Nephron (organoid): ENCODE data around the gene NPW.

Experiments used
- H3K27ac Mint-ChIP-seq, 3 experiments: 2 replicates each; pipeline ENCODE4 v1.8.0; 2020; ENCODE audit warnings: mixed read lengths in 3 of 3, mild to moderate bottlenecking in 2 of 3, moderate library complexity in 1 of 3
- H3K27me3 Mint-ChIP-seq: 2 replicates; pipeline ENCODE4 v1.8.0; 2021; ENCODE audit warnings: low read depth, mild to moderate bottlenecking, moderate library complexity, mixed read lengths
- H3K36me3 Mint-ChIP-seq: 2 replicates; pipeline ENCODE4 v1.8.0; 2020; ENCODE audit warnings: low read depth, mixed read lengths
- H3K4me1 Mint-ChIP-seq: 2 replicates; pipeline ENCODE4 v1.8.0; 2020; ENCODE audit warnings: mixed read lengths
- H3K4me3 Mint-ChIP-seq, 3 experiments: 2 replicates each; pipeline ENCODE4 v1.8.0; 2020; ENCODE audit warnings: mild to moderate bottlenecking in 3 of 3, mixed read lengths in 3 of 3, moderate library complexity in 2 of 3
- H3K9me3 Mint-ChIP-seq: 2 replicates; pipeline ENCODE4 v1.8.0; 2020; ENCODE audit warnings: mixed read lengths
- CTCF ChIP-seq, 3 experiments: fragments of 200-600 bp; sonication (generic); IDR thresholded peaks; one replicate each; pipeline ENCODE4 v1.5.0; 2021; ENCODE audit warnings: antibody characterized with exemption in 3 of 3; ENCODE audit not compliant: unreplicated experiment in 3 of 3

Gene NPW

DNA sequence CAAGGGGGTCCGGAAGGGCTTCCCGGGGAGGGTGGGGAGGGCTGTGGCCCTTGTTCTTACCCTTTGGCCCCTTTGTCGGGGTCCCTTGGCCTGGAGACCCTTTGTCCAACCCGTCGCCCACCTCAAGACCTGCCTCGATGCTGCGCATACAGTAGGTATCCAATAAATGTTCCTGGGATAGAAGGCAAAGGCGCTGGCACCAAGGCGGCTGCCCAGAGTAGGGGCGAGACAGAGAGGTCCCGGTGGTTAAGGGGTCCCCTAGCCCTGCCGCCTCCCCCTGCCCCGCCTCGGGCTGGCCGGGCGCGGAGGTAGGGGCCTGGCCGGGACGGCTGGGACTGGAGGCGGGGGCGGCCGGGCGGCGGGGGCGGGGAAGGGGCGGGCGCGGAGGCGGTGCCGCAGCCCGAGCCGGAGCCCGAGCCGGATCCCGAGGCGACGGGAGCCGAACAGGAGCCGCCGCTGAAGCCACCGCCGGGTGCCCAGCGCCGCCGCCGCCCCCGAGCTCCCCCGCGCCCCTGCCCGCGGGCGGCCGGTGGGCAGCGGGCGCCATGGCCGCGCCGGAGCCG is 7.0 kb downstream of the NPW start, which contains the start of gene NHERF2:
TSS of gene NHERF2 (plus strand) at position 442 of the 563 bp plus-strand sequence. CDS start at position 546, 104 bp downstream.
- Mint-ChIP-seq H3K9me3 (no peaks in the 10 kb centered on the region), H3K27ac (peak within 1 kb of the TSS; percentile 90 to 96 (median 92)), H3K36me3 (peaks cover 4% of the 10 kb centered on the region), H3K4me3 (peak within 1 kb of the TSS; percentile 90 to 97 (median 94)), H3K4me1 (peaks cover 29% of the 10 kb centered on the region), H3K27me3 (peaks cover 11% of the 10 kb centered on the region)
- no peak for TF ChIP-seq CTCF (IDR thresholded peaks at IDR 0.05; ENCODE audit: unreplicated experiment in 3 of 3)

GRCh38 chr16:2027024-2028010 is 7.7 kb downstream of the NPW start:
- H3K4me1 Mint-ChIP-seq, result peaks cover 29% of the 10 kb centered on the region
- peak overlapping the region; percentile 90 to 96 (median 92) for H3K27ac Mint-ChIP-seq
- TF ChIP-seq CTCF (IDR thresholded peaks at IDR 0.05; ENCODE audit: unreplicated experiment in 3 of 3), result no peak
- H3K27me3 Mint-ChIP-seq, result peaks cover 8% of the 10 kb centered on the region
- no peaks in the 10 kb centered on the region for H3K9me3 Mint-ChIP-seq
- H3K36me3 Mint-ChIP-seq, result peaks cover 4% of the 10 kb centered on the region
- peak overlapping the region; percentile 90 to 97 (median 94) for H3K4me3 Mint-ChIP-seq

DNA sequence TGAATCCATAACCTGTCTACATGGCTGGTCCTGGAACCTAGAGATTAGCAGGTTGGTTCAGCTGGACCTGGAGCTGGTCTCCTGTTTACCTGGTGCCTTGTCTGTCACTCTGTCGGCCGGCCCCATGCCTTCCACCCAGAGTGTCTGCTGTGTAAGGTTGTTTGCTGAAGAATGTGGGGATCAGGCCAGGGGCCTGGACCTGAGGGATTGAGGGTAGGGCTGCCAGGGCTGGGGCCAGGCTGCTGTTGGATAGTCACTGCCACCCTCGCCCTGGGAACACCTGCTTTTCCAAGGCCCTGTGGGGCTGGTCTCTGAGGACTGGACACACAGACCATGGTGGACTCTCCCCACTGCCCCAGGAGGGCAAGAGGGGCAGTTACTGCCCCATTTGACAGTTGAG is 8.6 kb downstream of the NPW start:
- peaks cover 20% of the 10 kb centered on the region for H3K4me1 Mint-ChIP-seq
- peaks cover 4% of the 10 kb centered on the region for H3K36me3 Mint-ChIP-seq
- TF ChIP-seq CTCF (IDR thresholded peaks at IDR 0.05; ENCODE audit: unreplicated experiment in 3 of 3), result no peak
- peak overlapping the region; percentile 46 to 92 (median 90) for H3K27ac Mint-ChIP-seq
- peaks cover 3% of the 10 kb centered on the region for H3K27me3 Mint-ChIP-seq
- H3K9me3 Mint-ChIP-seq, result no peaks in the 10 kb centered on the region
- H3K4me3 Mint-ChIP-seq, result peak overlapping the region; percentile 90 to 97 (median 94)

DNA sequence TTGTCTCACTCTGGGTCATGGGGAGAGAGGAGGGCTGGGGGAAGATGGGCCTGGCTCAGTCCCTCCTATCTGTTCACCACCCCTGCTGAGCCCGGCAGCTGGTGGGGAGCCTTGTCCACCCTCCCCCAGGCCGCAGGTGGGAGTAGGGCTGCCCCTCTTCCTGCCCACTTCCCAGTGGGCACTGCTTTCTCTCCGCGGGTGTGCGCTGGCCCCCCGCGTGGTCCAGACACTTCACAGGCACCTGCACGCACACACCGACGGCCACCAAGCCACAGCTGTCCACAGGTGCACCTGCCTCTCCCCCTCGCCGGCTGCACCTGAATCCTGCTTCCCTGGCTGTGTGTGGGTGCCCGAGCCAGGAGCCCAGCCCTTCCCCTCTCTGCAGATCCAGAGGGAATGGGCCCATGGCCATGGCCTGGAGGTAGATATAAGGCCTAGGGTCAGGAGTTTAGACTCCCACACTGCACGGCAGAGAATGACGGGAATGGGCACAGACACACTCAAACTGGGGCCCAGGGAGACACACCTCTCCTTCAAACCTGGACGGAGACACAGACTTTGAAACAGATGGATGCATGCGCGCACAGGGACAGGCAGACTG is 9.1 kb downstream of the NPW start:
- Mint-ChIP-seq H3K4me3 (peak overlapping the region; percentile 90 to 97 (median 94)), H3K9me3 (no peaks in the 10 kb centered on the region), H3K27ac (peak overlapping the region; percentile 57 to 90 (median 86)), H3K27me3 (peaks cover 3% of the 10 kb centered on the region), H3K36me3 (peaks cover 4% of the 10 kb centered on the region), H3K4me1 (peaks cover 16% of the 10 kb centered on the region)
- no peak for TF ChIP-seq CTCF (IDR thresholded peaks at IDR 0.05; ENCODE audit: unreplicated experiment in 3 of 3)

DNA sequence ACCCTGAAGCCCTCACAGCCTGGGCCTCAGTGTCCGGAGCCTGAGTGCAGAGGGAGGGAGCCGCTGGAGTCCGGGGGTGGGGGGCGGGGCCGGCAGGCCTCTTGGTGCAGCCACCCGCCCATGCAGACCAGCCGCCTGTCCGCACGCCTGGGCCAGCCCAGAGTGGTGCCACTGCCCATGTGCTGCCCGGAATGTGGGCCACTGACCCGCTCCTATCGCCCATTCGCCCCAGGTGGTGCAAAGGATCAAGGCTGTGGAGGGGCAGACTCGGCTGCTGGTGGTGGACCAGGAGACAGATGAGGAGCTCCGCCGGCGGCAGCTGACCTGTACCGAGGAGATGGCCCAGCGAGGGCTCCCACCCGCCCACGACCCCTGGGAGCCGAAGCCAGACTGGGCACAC is 9.8 kb downstream of the NPW start:
- Mint-ChIP-seq H3K4me1 (peaks cover 16% of the 10 kb centered on the region), H3K4me3 (peak overlapping the region in 2 of 3 experiments; percentile 62 to 79), H3K36me3 (peaks cover 4% of the 10 kb centered on the region), H3K27ac (peak overlapping the region in 1 of 3 experiments; percentile 60), H3K27me3 (peaks cover 3% of the 10 kb centered on the region), H3K9me3 (no peaks in the 10 kb centered on the region)
- no peak for TF ChIP-seq CTCF (IDR thresholded peaks at IDR 0.05; ENCODE audit: unreplicated experiment in 3 of 3)
